HCT116 (cell line): Measurements from ENCODE around the gene ROBO1. TPM values are rescaled to one million over a fixed set of nuclear protein-coding genes. Genes with fewer than 3 reads are reported as not detected.

Experiments used
- ATAC-seq: fragments of 200-7000 bp; cut with Tn5 transposase; 2 replicates; pipeline ENCODE4 v1.9.1; 2020; ENCODE audit warnings: mild to moderate bottlenecking, moderate library complexity
- BruUV-seq: library from RNA; stranded (reverse); fragments of 400-500 nt; replicated peaks from 2 replicates; lab custom pipeline; 2021; lab: Mats Ljungman, UMichigan
- CTCF ChIA-PET: fragments of 300-600 bp; sonication (Branson Sonifier 250); formaldehyde crosslinking; loops from one replicate; lab custom pipeline; 2021; ENCODE audit warnings: antibody characterized with exemption; lab: Charles Lee
- POLR2A ChIA-PET: fragments of 300-600, 350-600 bp; sonication (Branson Sonifier 250); formaldehyde crosslinking; loops from one replicate; lab custom pipeline; 2021; ENCODE audit warnings: antibody characterized with exemption; lab: Charles Lee
- RAD21 ChIA-PET, 2 experiments: fragments of 300-600 bp; sonication (Branson Sonifier 250); formaldehyde crosslinking; loops; one replicate each; lab custom pipeline; 2023; ENCODE audit warnings: low total read pairs in 2 of 2; ENCODE audit not compliant: uncharacterized antibody in 2 of 2, unreplicated experiment in 2 of 2, low non-redundant PET in 1 of 2; lab: Charles Lee
- DNase-seq: peaks from one replicate; pipeline ENCODE4 v3.0.0-alpha.2; 2010; ENCODE audit warnings: low read depth, low spot score
- H2AFZ ChIP-seq: fragments of 200-600 bp; shearing (Covaris generic), sonication (generic); 2 replicates; pipeline ENCODE4 v1.6.1; 2017; ENCODE audit warnings: low read depth, mixed run types, mixed read lengths, antibody characterized with exemption, low read length; ENCODE audit not compliant: poor library complexity, severe bottlenecking
- H3K27ac ChIP-seq: 2 replicates; pipeline ENCODE4 v1.5.1; 2012; ENCODE audit warnings: low read depth, low read length
- H3K27me3 ChIP-seq: fragments of 200-600 bp; sonication (generic); 2 replicates; pipeline ENCODE4 v1.6.1; 2016; ENCODE audit warnings: mixed run types, low read length, mixed read lengths; ENCODE audit not compliant: insufficient read depth
- H3K36me3 ChIP-seq, 2 experiments: fragments of 200-500 bp in 1 of 2; fragments of 200-600 bp in 1 of 2; sonication (Bioruptor generic) in 1 of 2; sonication (generic) in 1 of 2; 2 replicates each; pipeline versions ENCODE4 v1.5.1 to v1.6.1; 2014 to 2016; ENCODE audit warnings: low read length in 2 of 2, inconsistent platforms in 1 of 2, mixed read lengths in 1 of 2, mixed run types in 1 of 2; ENCODE audit not compliant: insufficient read depth in 2 of 2, control insufficient read depth in 1 of 2
- H3K4me1 ChIP-seq, 2 experiments: fragments of 200-600 bp in 1 of 2; sonication (generic) in 1 of 2; 2 replicates each; pipeline versions ENCODE4 v1.5.1 to v1.6.1; 2012 to 2017; ENCODE audit warnings: low read length in 2 of 2, inconsistent platforms in 1 of 2, mild to moderate bottlenecking in 1 of 2, mixed read lengths in 1 of 2, mixed run types in 1 of 2, moderate library complexity in 1 of 2; ENCODE audit not compliant: insufficient read depth in 2 of 2, control insufficient read depth in 1 of 2
- H3K4me2 ChIP-seq: fragments of 200-600 bp; sonication (generic); 2 replicates; pipeline ENCODE4 v1.6.1; 2017; ENCODE audit warnings: mixed run types, low read length, mixed read lengths
- H3K4me3 ChIP-seq, 2 experiments: fragments of 200-600 bp in 1 of 2; sonication (generic) in 1 of 2; replicated peaks in 1 of 2; 2 replicates each; pipeline ENCODE4 v1.5.1; 2011 to 2016; ENCODE audit warnings: low read length in 2 of 2, control low read depth in 1 of 2, low read depth in 1 of 2, mild to moderate bottlenecking in 1 of 2, mixed read lengths in 1 of 2, mixed run types in 1 of 2
- H3K79me2 ChIP-seq: fragments of 200-600 bp; sonication (generic); 2 replicates; pipeline ENCODE4 v1.6.1; 2017; ENCODE audit warnings: mild to moderate bottlenecking, mixed run types, low read length, moderate library complexity, mixed read lengths; ENCODE audit not compliant: insufficient read depth
- H3K9ac ChIP-seq: fragments of 200-600 bp; sonication (generic); 2 replicates; pipeline ENCODE4 v1.6.1; 2016; ENCODE audit warnings: low read length, mixed read lengths
- H3K9me2 ChIP-seq: fragments of 200-600 bp; sonication (generic), shearing (Covaris generic); 2 replicates; pipeline ENCODE4 v1.6.1; 2017; ENCODE audit warnings: mixed run types, mild to moderate bottlenecking, moderate library complexity; ENCODE audit not compliant: insufficient read depth
- H3K9me3 ChIP-seq, 2 experiments: fragments of 200-500 bp in 1 of 2; fragments of 200-600 bp in 1 of 2; sonication (Bioruptor generic) in 1 of 2; sonication (generic) in 1 of 2; 2 replicates each; pipeline ENCODE4 v1.6.1; 2014 to 2017; ENCODE audit warnings: low read length in 2 of 2, mixed read lengths in 2 of 2, inconsistent platforms in 1 of 2, low read depth in 1 of 2, mild to moderate bottlenecking in 1 of 2, mixed run types in 1 of 2, moderate library complexity in 1 of 2; ENCODE audit not compliant: control insufficient read depth in 1 of 2, insufficient read depth in 1 of 2
- H4K20me1 ChIP-seq: fragments of 200-600 bp; sonication (generic), shearing (Covaris generic); 2 replicates; pipeline ENCODE4 v1.6.1; 2017; ENCODE audit warnings: mixed run types, mild to moderate bottlenecking, moderate library complexity; ENCODE audit not compliant: insufficient read depth
- ATF3 ChIP-seq: IDR thresholded peaks from 2 replicates; pipeline ENCODE4 v1.6.1; 2012
- CBX3 ChIP-seq: IDR thresholded peaks from 2 replicates; pipeline ENCODE4 v1.6.1; 2012; ENCODE audit warnings: low read depth
- CEBPB ChIP-seq: IDR thresholded peaks from 2 replicates; pipeline ENCODE4 v1.6.1; 2012; ENCODE audit warnings: low read depth
- CTCF ChIP-seq, 3 experiments: fragments of 200-600 bp in 1 of 3; sonication (generic) in 1 of 3; IDR thresholded peaks in 2 of 3; conservative IDR thresholded peaks in 1 of 3; 2 replicates each; pipeline ENCODE4 v1.5.1; 2012 to 2017; ENCODE audit warnings: low read depth in 2 of 3, low read length in 2 of 3, antibody characterized with exemption in 1 of 3, borderline replicate concordance in 1 of 3, control low read depth in 1 of 3, mild to moderate bottlenecking in 1 of 3, mixed read lengths in 1 of 3, mixed run types in 1 of 3, moderate library complexity in 1 of 3; ENCODE audit not compliant: insufficient read depth in 1 of 3
- ELF1 ChIP-seq: IDR thresholded peaks from 2 replicates; pipeline ENCODE4 v1.6.1; 2012; ENCODE audit warnings: low read depth, borderline replicate concordance
- EZH2 ChIP-seq: fragments of 200-600 bp; sonication (generic); IDR thresholded peaks from 2 replicates; pipeline ENCODE4 v1.6.1; 2017; ENCODE audit warnings: antibody characterized with exemption, mixed run types
- FOSL1 ChIP-seq: IDR thresholded peaks from 2 replicates; pipeline ENCODE4 v1.6.1; 2012; ENCODE audit warnings: low read depth
- JUND ChIP-seq: IDR thresholded peaks from 2 replicates; pipeline ENCODE4 v1.6.1; 2012
- MAX ChIP-seq: IDR thresholded peaks from 2 replicates; pipeline ENCODE4 v1.6.1; 2012
- RAD21 ChIP-seq: IDR thresholded peaks from 2 replicates; pipeline ENCODE4 v1.6.1; 2012; ENCODE audit warnings: low read depth, mild to moderate bottlenecking
- REST ChIP-seq: IDR thresholded peaks from 2 replicates; pipeline ENCODE4 v1.6.1; 2012; ENCODE audit warnings: low read depth
- SIN3A ChIP-seq: IDR thresholded peaks from 2 replicates; pipeline ENCODE4 v1.6.1; 2012; ENCODE audit warnings: low read depth
- SP1 ChIP-seq: IDR thresholded peaks from 2 replicates; pipeline ENCODE4 v1.6.1; 2012; ENCODE audit warnings: low read depth
- SRF ChIP-seq: IDR thresholded peaks from 2 replicates; pipeline ENCODE4 v1.6.1; 2012; ENCODE audit warnings: low read depth
- TCF7L2 ChIP-seq: IDR thresholded peaks from 2 replicates; pipeline ENCODE4 v1.7.0; 2011; ENCODE audit warnings: borderline replicate concordance, inconsistent platforms; ENCODE audit not compliant: insufficient read depth, insufficient read length; ENCODE audit errors: extremely low read depth
- YY1 ChIP-seq: IDR thresholded peaks from 2 replicates; pipeline ENCODE4 v1.6.1; 2011; ENCODE audit warnings: low read length, low read depth, moderate library complexity, mild to moderate bottlenecking; ENCODE audit not compliant: insufficient replicate concordance; ENCODE audit errors: extremely low read depth
- ZBTB33 ChIP-seq: IDR thresholded peaks from 2 replicates; pipeline ENCODE4 v1.6.1; 2011; ENCODE audit warnings: mild to moderate bottlenecking, low read length, moderate library complexity; ENCODE audit not compliant: insufficient replicate concordance; ENCODE audit errors: extremely low read depth
- ZFX ChIP-seq: fragments of 450-650 bp; IDR thresholded peaks from 2 replicates; pipeline ENCODE4 v1.6.1; 2017
- ZNF274 ChIP-seq: fragments of 200-500 bp; sonication (Bioruptor generic); IDR thresholded peaks from 2 replicates; pipeline ENCODE4 v1.6.1; 2014; ENCODE audit warnings: mild to moderate bottlenecking, low read depth, low read length, inconsistent platforms
- intact Hi-C: fragments of 100-400 bp; cut with micrococcal nuclease; formaldehyde crosslinking; loops from 2 replicates; pipeline ENCODE4 v1.10.0; 2022
- total RNA-seq: library from RNA; stranded (reverse); gene quantifications from one replicate; pipeline ENCODE4 v1.2.1, GENCODE V29; 2021; ENCODE audit not compliant: unreplicated experiment

The ROBO1 gene
- total RNA-seq, 1 experiment from 2014 or later = 0.27 TPM

GRCh38 chr3:79038636-79039035 is 729.2 kb downstream of the ROBO1 start (continued):
- TF ChIP-seq TCF7L2 = no peak
- no peak for TF ChIP-seq SIN3A
- no peak for TF ChIP-seq MAX
- TF ChIP-seq ZNF274 = no peak
- no peak for TF ChIP-seq RAD21
- TF ChIP-seq ATF3 = no peak

GRCh38 chr3:79038057-79038456 is 729.7 kb downstream of the ROBO1 start:
- H2AFZ ChIP-seq = no peak overlapping the region
- CTCF ChIA-PET = no interaction called here
- no peak overlapping the region for H3K4me3 ChIP-seq
- POLR2A ChIA-PET = no interaction called here
- H3K4me2 ChIP-seq = no peak overlapping the region
- DNase-seq (no peak), ATAC-seq (no peak)
- no peaks in the 10 kb centered on the region for H3K36me3 ChIP-seq
- H3K79me2 ChIP-seq = no peaks in the 10 kb centered on the region
- no peak overlapping the region for H3K27ac ChIP-seq
- H3K9me2 ChIP-seq = no peaks in the 10 kb centered on the region
- H3K4me1 ChIP-seq = no peaks in the 10 kb centered on the region
- intact Hi-C loops = no loop called here
- no peak overlapping the region for H3K9ac ChIP-seq
- peaks cover 8 to 11% of the 10 kb centered on the region in 2 experiments; a peak in 3 of 4 replicates for H3K9me3 ChIP-seq
- no peaks in the 10 kb centered on the region for H4K20me1 ChIP-seq
- RAD21 ChIA-PET = no interaction called here
- no peaks in the 10 kb centered on the region for H3K27me3 ChIP-seq
- BruUV-seq = no TSS peak
- no peak for TF ChIP-seq ATF3
- TF ChIP-seq ELF1 = no peak
- TF ChIP-seq CEBPB = no peak
- TF ChIP-seq ZBTB33 = no peak
- TF ChIP-seq FOSL1 = no peak
- TF ChIP-seq SRF = no peak
- TF ChIP-seq JUND = no peak
- no peak for TF ChIP-seq CBX3
- no peak for TF ChIP-seq YY1
- no peak for TF ChIP-seq ZFX
- TF ChIP-seq CTCF (IDR thresholded peaks at IDR 0.05 in 2 of 3, conservative IDR thresholded peaks at IDR 0.05 in 1 of 3; ENCODE audit: borderline replicate concordance in 1 of 3, insufficient read depth in 1 of 3, low read depth in 2 of 3, low read length in 2 of 3) = no peak
- no peak for TF ChIP-seq EZH2
- no peak for TF ChIP-seq REST
- TF ChIP-seq SP1 = no peak
